SK-N-SH (cell line): Measurements from ENCODE around the gene PHIP.

Experiments
- CHD2 ChIP-seq: fragments of 150-350 bp; IDR thresholded peaks from 2 replicates; pipeline ENCODE4 v1.6.1; 2018; ENCODE audit warnings: low read length; ENCODE audit not compliant: partially characterized antibody
- EP300 ChIP-seq, 2 experiments: IDR thresholded peaks; 2 replicates each; pipeline versions ENCODE4 v1.4.0 to v1.6.1; 2012; ENCODE audit warnings: borderline replicate concordance in 1 of 2, low read depth in 1 of 2, low read length in 1 of 2
- POLR2AphosphoS5 ChIP-seq: IDR thresholded peaks from 2 replicates; pipeline ENCODE4 v1.6.1; 2012; ENCODE audit warnings: low read depth, low read length

GRCh38 chr6:79073888-79074287 lies 4.2 kb downstream of the PHIP start:
- TF ChIP-seq EP300 (IDR thresholded peaks at IDR 0.05; ENCODE audit: borderline replicate concordance in 1 of 2, low read depth in 1 of 2, low read length in 1 of 2) (no peak), CHD2 (no peak), POLR2AphosphoS5 (no peak)
